Cardiac fibroblast (primary cell): Measurements from ENCODE around the gene RALA.

Experiments
- DNase-seq, 2 donors: peaks; one replicate each; pipeline versions ENCODE4 v3.0.0 to v3.0.0-alpha.2; 2010; ENCODE audit warnings: low read depth in 2 of 2
- H3K4me3 ChIP-seq, 2 donors: replicated peaks in 1 of 2; 1 replicate in 1 of 2; 2 replicates in 1 of 2; pipeline ENCODE4 v1.5.1; 2011; ENCODE audit warnings: low read depth in 2 of 2, low read length in 2 of 2, mild to moderate bottlenecking in 2 of 2, moderate library complexity in 1 of 2
- CTCF ChIP-seq: IDR thresholded peaks from one replicate; pipeline ENCODE4 v1.5.1; 2011; ENCODE audit warnings: low read depth, mild to moderate bottlenecking, low read length, inconsistent platforms

RALA gene

GRCh38 chr7:39609113-39609934 is 14.0 kb upstream of the RALA start:
- peak overlapping the region in 1 of 2 donors; percentile 24 for H3K4me3 ChIP-seq
- peak; percentile 69 to 89 for DNase-seq
- no peak for TF ChIP-seq CTCF

- peak overlapping the region in 1 of 2 donors; percentile 24 for H3K4me3 ChIP-seq
- TF ChIP-seq CTCF: no peak
- no peak for DNase-seq
These were observed 13.5 kb upstream of the RALA start for GRCh38 chr7:39609935-39610263.

GRCh38 chr7:39613577-39613976 is 9.8 kb upstream of the RALA start:
- peak in 1 of 2 donors; percentile 88 for DNase-seq
- no peak for TF ChIP-seq CTCF
- no peak overlapping the region for H3K4me3 ChIP-seq

- no peak for TF ChIP-seq CTCF
- H3K4me3 ChIP-seq: no peak overlapping the region
- DNase-seq: peak in 1 of 2 donors; percentile 43
These were observed 9.1 kb upstream of the RALA start for GRCh38 chr7:39614299-39614698.

GRCh38 chr7:39615350-39615975 is 7.9 kb upstream of the RALA start:
- TF ChIP-seq CTCF: no peak
- no peak overlapping the region for H3K4me3 ChIP-seq
- DNase-seq: no peak

DNA sequence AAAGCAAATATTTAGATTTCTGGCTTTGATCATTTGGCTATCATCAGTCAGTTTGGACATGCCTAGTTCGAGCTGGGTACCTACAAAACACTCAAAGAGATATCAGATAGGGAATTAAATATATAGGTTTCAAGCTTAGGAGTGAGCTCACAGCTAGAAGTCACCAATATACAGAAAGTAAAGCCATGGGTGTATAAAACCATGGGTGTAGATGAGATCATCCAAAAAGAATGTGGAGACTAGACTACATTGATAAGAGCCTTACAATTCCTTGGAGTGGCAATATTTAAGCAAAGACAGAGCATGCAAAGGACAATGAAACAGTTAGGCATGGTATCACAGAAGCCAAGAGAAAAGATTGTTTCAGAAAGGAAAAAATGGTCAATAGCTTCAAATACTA is 7.2 kb upstream of the RALA start:
- peak; percentile 47 to 61 for DNase-seq
- TF ChIP-seq CTCF: no peak
- no peak overlapping the region for H3K4me3 ChIP-seq

DNA sequence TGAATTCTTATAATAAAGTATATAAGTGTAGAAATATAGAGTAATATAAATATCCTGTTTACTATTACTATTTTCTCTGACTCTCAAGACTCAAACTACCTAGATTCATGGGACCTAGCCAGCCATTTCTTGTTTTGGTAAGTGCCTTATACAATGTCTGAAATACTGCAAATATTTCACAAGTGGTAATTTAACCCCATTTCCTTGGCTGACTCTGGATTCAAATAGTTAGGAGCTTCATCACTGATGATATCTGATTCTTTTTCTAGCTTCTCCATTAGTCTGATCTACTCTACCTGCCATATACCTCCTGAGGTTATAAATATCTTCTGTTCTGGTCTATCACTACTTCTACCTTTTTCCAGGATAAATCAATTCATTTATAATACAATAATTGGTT is 6.4 kb upstream of the RALA start:
- no peak for TF ChIP-seq CTCF
- peak; percentile 51 to 80 for DNase-seq
- no peak overlapping the region for H3K4me3 ChIP-seq
